ENCODE results near the gene FN1.

FN1 gene

GRCh38 chr2:215436705-215437565 is 1.1 kb upstream of the FN1 start:
- no peak overlapping the region for H3K4ac ChIP-seq (ENCODE audit: low read length)
- no peak overlapping the region for H3K23ac ChIP-seq (ENCODE audit: low read depth, low read length, poor library complexity)
- no peak overlapping the region for H3K14ac ChIP-seq (ENCODE audit: low read length)
- peak overlapping the region; percentile 16 for H3K18ac ChIP-seq (ENCODE audit: low read length)
- no peak overlapping the region for H2BK5ac ChIP-seq (ENCODE audit: low read length)
- H3K4me2 ChIP-seq (ENCODE audit: insufficient read depth, low read length, poor library complexity, severe bottlenecking), result peak overlapping the region; percentile 71
- no peak overlapping the region for H3K9ac ChIP-seq (ENCODE audit: low read depth, low read length, poor library complexity)
- no peak for DNase-seq (ENCODE audit: low spot score)
- H2AK5ac ChIP-seq (ENCODE audit: low read depth, low read length), result no peak overlapping the region
- WGBS, 2 donors (ENCODE audit: extremely low coverage in 2 of 2, insufficient read length in 2 of 2, insufficient replicate concordance in 1 of 2), result no CpG with 5 or more reads among the region's 22 CpGs
- peak overlapping the region; percentile 92 for H2AFZ ChIP-seq (ENCODE audit: low read length)
- no peaks in the 10 kb centered on the region for H3K79me1 ChIP-seq (ENCODE audit: low read depth, low read length)
- no peak overlapping the region for H2BK12ac ChIP-seq (ENCODE audit: low read length)
- peaks cover 2 to 17% of the 10 kb centered on the region in 2 donors for H3K36me3 ChIP-seq (replicated peaks in 1 of 2; ENCODE audit: control insufficient read depth in 2 of 2, insufficient read depth in 2 of 2, low read length in 2 of 2)
- H4K8ac ChIP-seq (ENCODE audit: low read depth, low read length), result no peak overlapping the region
- no peak overlapping the region for H2BK15ac ChIP-seq (ENCODE audit: low read length)
- H3K4me3 ChIP-seq (ENCODE audit: low read length in 2 of 2), result peak overlapping the region; percentile 77 to 81
- H3K27me3 ChIP-seq (ENCODE audit: control insufficient read depth in 3 of 3, insufficient read depth in 3 of 3, low read depth in 1 of 3, low read length in 3 of 3), result no peaks in the 10 kb centered on the region
- H3K27ac ChIP-seq (replicated peaks; ENCODE audit: low read length), result peak overlapping the region; percentile 86
- no peak overlapping the region for H2BK120ac ChIP-seq (ENCODE audit: low read depth, low read length)
- no peak overlapping the region for H4K91ac ChIP-seq (ENCODE audit: low read depth, low read length, poor library complexity)
- H3K4me1 ChIP-seq (ENCODE audit: control insufficient read depth in 2 of 2, insufficient read depth in 1 of 2, low read depth in 1 of 2, low read length in 2 of 2), result peaks cover 0 to 3% of the 10 kb centered on the region in 2 donors
- no peaks in the 10 kb centered on the region for H3K9me3 ChIP-seq (replicated peaks in 1 of 2; ENCODE audit: control insufficient read depth in 2 of 2, insufficient read depth in 1 of 2, low read depth in 1 of 2, low read length in 2 of 2)

DNA sequence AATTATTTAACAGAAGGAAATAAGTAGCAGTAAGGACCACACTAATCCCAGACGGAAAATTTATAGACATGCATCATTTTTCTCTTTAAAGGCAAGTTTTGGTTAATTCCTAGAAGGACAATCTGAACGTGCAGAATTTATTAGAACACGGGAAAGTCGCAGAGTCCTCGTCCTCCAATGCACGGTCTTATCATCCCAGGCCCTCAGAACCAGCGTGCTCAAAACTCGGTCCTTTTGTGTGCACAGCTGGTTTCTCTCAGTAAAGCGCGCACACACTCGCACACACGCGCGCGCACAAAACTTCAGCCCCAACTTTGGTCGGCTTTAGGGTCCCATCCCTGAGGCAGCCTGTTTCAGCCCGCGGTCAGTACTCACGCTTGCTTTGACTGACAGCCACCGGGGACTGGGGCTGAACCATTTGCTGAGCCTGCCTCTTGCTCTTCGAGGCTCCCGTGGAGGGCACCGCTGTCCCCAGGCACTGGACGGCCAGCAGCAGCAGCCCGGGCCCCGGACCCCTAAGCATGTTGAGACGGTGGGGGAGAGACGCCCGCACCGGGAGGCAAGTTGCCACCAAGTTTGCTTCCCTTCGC is 493 bp downstream of the FN1 start:
- Histone ChIP-seq H2BK12ac (ENCODE audit: low read length) (no peak overlapping the region), H3K27me3 (ENCODE audit: control insufficient read depth in 3 of 3, insufficient read depth in 3 of 3, low read depth in 1 of 3, low read length in 3 of 3) (no peaks in the 10 kb centered on the region), H2AK5ac (ENCODE audit: low read depth, low read length) (no peak overlapping the region), H2BK15ac (ENCODE audit: low read length) (no peak overlapping the region), H2BK120ac (ENCODE audit: low read depth, low read length) (peak overlapping the region; percentile 62), H3K14ac (ENCODE audit: low read length) (peak overlapping the region; percentile 73), H4K8ac (ENCODE audit: low read depth, low read length) (no peak overlapping the region), H3K23ac (ENCODE audit: low read depth, low read length, poor library complexity) (peak overlapping the region; percentile 57), H2AFZ (ENCODE audit: low read length) (peak overlapping the region; percentile 97), H3K36me3 (replicated peaks in 1 of 2; ENCODE audit: control insufficient read depth in 2 of 2, insufficient read depth in 2 of 2, low read length in 2 of 2) (peaks cover 4 to 32% of the 10 kb centered on the region in 2 donors), H3K79me1 (ENCODE audit: low read depth, low read length) (no peaks in the 10 kb centered on the region), H3K27ac (replicated peaks; ENCODE audit: low read length) (peak overlapping the region; percentile 66), H3K4me3 (ENCODE audit: low read length in 2 of 2) (peak overlapping the region; percentile 77 to 79), H2BK5ac (ENCODE audit: low read length) (peak overlapping the region; percentile 95), H3K18ac (ENCODE audit: low read length) (peak overlapping the region; percentile 87), H3K9ac (ENCODE audit: low read depth, low read length, poor library complexity) (peak overlapping the region; percentile 79), H3K4me1 (ENCODE audit: control insufficient read depth in 2 of 2, insufficient read depth in 1 of 2, low read depth in 1 of 2, low read length in 2 of 2) (peaks cover 0 to 3% of the 10 kb centered on the region in 2 donors), H3K4me2 (ENCODE audit: insufficient read depth, low read length, poor library complexity, severe bottlenecking) (peak overlapping the region; percentile 77), H4K91ac (ENCODE audit: low read depth, low read length, poor library complexity) (peak overlapping the region; percentile 69), H3K4ac (ENCODE audit: low read length) (no peak overlapping the region), H3K9me3 (replicated peaks in 1 of 2; ENCODE audit: control insufficient read depth in 2 of 2, insufficient read depth in 1 of 2, low read depth in 1 of 2, low read length in 2 of 2) (no peaks in the 10 kb centered on the region)
- peak; percentile 62 for DNase-seq (ENCODE audit: low spot score)
- WGBS, 2 donors (ENCODE audit: extremely low coverage in 2 of 2, insufficient read length in 2 of 2, insufficient replicate concordance in 1 of 2), result no CpG with 5 or more reads among the region's 31 CpGs

GRCh38 chr2:215434447-215435279 is 1.2 kb downstream of the FN1 start:
- Histone ChIP-seq H2AFZ (ENCODE audit: low read length) (peak overlapping the region; percentile 97), H4K8ac (ENCODE audit: low read depth, low read length) (no peak overlapping the region), H3K9ac (ENCODE audit: low read depth, low read length, poor library complexity) (no peak overlapping the region), H3K14ac (ENCODE audit: low read length) (no peak overlapping the region), H3K18ac (ENCODE audit: low read length) (no peak overlapping the region), H3K4me1 (ENCODE audit: control insufficient read depth in 2 of 2, insufficient read depth in 1 of 2, low read depth in 1 of 2, low read length in 2 of 2) (peaks cover 0 to 3% of the 10 kb centered on the region in 2 donors), H3K27me3 (ENCODE audit: control insufficient read depth in 3 of 3, insufficient read depth in 3 of 3, low read depth in 1 of 3, low read length in 3 of 3) (no peaks in the 10 kb centered on the region), H2BK120ac (ENCODE audit: low read depth, low read length) (no peak overlapping the region), H2AK5ac (ENCODE audit: low read depth, low read length) (no peak overlapping the region), H3K79me1 (ENCODE audit: low read depth, low read length) (no peaks in the 10 kb centered on the region), H3K4me3 (ENCODE audit: low read length in 2 of 2) (peak overlapping the region in 1 of 2 donors; percentile 77), H2BK5ac (ENCODE audit: low read length) (no peak overlapping the region), H3K27ac (replicated peaks; ENCODE audit: low read length) (no peak overlapping the region), H2BK12ac (ENCODE audit: low read length) (no peak overlapping the region), H3K9me3 (replicated peaks in 1 of 2; ENCODE audit: control insufficient read depth in 2 of 2, insufficient read depth in 1 of 2, low read depth in 1 of 2, low read length in 2 of 2) (no peaks in the 10 kb centered on the region), H3K4ac (ENCODE audit: low read length) (no peak overlapping the region), H4K91ac (ENCODE audit: low read depth, low read length, poor library complexity) (no peak overlapping the region), H2BK15ac (ENCODE audit: low read length) (no peak overlapping the region), H3K4me2 (ENCODE audit: insufficient read depth, low read length, poor library complexity, severe bottlenecking) (peak overlapping the region; percentile 77), H3K36me3 (replicated peaks in 1 of 2; ENCODE audit: control insufficient read depth in 2 of 2, insufficient read depth in 2 of 2, low read length in 2 of 2) (peaks cover 4 to 40% of the 10 kb centered on the region in 2 donors), H3K23ac (ENCODE audit: low read depth, low read length, poor library complexity) (no peak overlapping the region)
- WGBS, 2 donors (ENCODE audit: extremely low coverage in 2 of 2, insufficient read length in 2 of 2, insufficient replicate concordance in 1 of 2), result no CpG with 5 or more reads among the region's 10 CpGs
- no peak for DNase-seq (ENCODE audit: low spot score)

Measured in neuronal stem cell (in vitro differentiated cells).